ENCODE measurements around the gene SNTB2.

The SNTB2 gene

DNA sequence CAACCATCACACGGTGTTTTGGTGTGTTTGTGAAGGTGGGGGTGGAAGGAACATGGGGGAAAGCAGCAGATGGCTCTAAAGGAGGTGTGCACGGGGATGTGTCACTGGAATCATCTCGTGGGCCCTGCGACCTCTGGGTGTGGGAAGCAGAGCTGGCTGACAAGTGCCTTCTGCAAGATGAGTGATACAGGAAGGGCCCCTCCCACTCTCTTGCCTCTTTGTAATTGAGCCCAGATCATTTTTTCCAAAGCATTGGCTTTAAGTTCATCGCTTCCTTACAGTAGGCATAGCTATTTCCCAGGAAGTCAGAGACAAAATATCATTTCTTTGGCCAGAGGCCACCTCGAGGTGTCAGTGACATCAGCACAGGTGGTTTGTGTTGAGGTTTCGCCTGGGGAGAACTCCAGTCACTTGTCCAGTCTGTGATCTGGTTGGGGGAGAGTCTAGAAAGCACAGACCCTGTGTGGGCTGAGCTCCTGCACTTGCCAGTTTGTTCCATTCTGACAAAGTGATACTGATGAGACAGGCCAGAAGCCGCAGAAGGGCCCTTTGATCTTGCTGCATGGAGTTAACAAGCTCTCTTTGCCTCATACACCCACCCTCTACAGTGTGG is 20.6 kb upstream of the SNTB2 start:
- no peaks in the 10 kb centered on the region for H3K4me1 ChIP-seq (ENCODE audit: control insufficient read depth in 1 of 2, insufficient read depth in 2 of 2, low read length in 2 of 2)
- no peaks in the 10 kb centered on the region for H3K79me1 ChIP-seq (ENCODE audit: low read length)
- H4K91ac ChIP-seq (ENCODE audit: low read depth, low read length) = no peak overlapping the region
- no peak overlapping the region for H2BK5ac ChIP-seq (ENCODE audit: low read depth, low read length, poor library complexity)
- H2BK120ac ChIP-seq (ENCODE audit: insufficient read depth, low read length, poor library complexity) = no peak overlapping the region
- no peak overlapping the region for H3K23ac ChIP-seq (ENCODE audit: low read length)
- no peak overlapping the region for H3K4me2 ChIP-seq (ENCODE audit: low read length)
- no peak overlapping the region for H3K27ac ChIP-seq (ENCODE audit: low read depth, low read length)
- H3K18ac ChIP-seq (ENCODE audit: low read length) = no peak overlapping the region
- H2AFZ ChIP-seq (ENCODE audit: insufficient read depth, low read length, poor library complexity) = no peak overlapping the region
- no peak overlapping the region for H4K12ac ChIP-seq (ENCODE audit: low read depth, low read length)
- H3K27me3 ChIP-seq (ENCODE audit: insufficient read depth, low read length) = no peaks in the 10 kb centered on the region
- H2BK12ac ChIP-seq (ENCODE audit: low read length) = no peak overlapping the region
- H3K9ac ChIP-seq (ENCODE audit: low read length) = peak overlapping the region; percentile 18
- H3K14ac ChIP-seq (ENCODE audit: low read length) = no peak overlapping the region
- H4K8ac ChIP-seq (ENCODE audit: low read depth, low read length) = no peak overlapping the region
- peaks cover 12 to 37% of the 10 kb centered on the region in 2 experiments for H3K36me3 ChIP-seq (ENCODE audit: control insufficient read depth in 1 of 2, insufficient read depth in 2 of 2, low read length in 2 of 2)
- H3K4ac ChIP-seq (ENCODE audit: low read depth, low read length) = no peak overlapping the region
- no peak overlapping the region for H2AK5ac ChIP-seq (ENCODE audit: low read length)
- whole genome bisulfite sequencing (ENCODE audit: extremely low coverage, insufficient coverage, insufficient read length) = no CpG with 5 or more reads among the region's 8 CpGs
- no peak for DNase-seq
- H3K4me3 ChIP-seq (ENCODE audit: low read depth, low read length) = no peak overlapping the region
- no peaks in the 10 kb centered on the region for H3K9me3 ChIP-seq (ENCODE audit: insufficient read depth, low read depth, low read length)
- no peaks in the 10 kb centered on the region for H3K79me2 ChIP-seq (ENCODE audit: control insufficient read depth, insufficient read depth, low read length, poor library complexity)

DNA sequence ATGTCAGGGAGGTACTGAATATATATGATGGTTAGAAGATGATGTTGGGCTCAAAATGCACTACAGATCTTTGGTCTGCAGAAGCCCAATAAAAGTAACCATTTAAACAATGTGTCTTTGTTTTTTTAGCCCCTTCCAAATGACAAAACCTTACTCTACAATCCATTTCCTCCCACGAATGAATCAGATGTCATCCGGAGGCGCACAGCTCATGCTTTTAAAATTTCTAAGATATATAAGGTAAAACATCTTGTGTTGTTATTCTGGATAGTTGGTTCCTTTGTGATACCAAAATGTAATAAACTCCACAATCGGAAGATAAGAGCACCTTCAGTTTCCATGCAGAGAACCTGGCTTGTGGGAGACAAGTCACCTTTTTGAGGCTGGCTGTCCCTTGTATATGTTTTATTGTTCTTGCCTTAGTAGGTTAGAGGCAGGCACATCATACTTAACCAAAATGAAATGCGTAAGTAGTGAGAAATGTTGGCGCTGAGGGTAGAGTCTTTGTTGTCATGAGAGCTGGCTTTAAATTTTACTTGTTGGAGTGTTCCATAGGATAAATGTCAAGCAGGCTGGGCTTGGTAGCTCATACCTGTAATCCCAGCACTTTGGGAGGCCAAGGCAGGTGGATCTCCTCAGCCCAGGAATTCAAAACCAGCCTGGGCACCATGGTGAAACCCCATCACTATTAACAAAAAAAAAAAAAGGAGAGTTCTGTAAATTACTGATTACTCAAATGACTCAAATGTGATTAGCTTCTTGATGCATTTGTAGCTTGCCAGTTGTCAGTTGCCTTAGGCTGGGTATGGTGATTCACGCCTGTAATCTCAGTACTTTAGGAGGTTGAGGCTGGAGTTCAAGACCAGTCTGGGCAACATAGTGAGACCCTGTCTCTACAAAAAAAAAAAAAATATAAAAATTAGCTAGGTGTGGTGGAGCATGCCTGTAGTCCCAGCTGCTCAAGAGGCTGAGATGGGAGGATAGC is 19.7 kb upstream of the SNTB2 start:
- H2BK12ac ChIP-seq (ENCODE audit: low read length) = no peak overlapping the region
- no peak overlapping the region for H2BK5ac ChIP-seq (ENCODE audit: low read depth, low read length, poor library complexity)
- no peak overlapping the region for H3K4me2 ChIP-seq (ENCODE audit: low read length)
- H3K4ac ChIP-seq (ENCODE audit: low read depth, low read length) = no peak overlapping the region
- H3K23ac ChIP-seq (ENCODE audit: low read length) = no peak overlapping the region
- no peak overlapping the region for H4K91ac ChIP-seq (ENCODE audit: low read depth, low read length)
- H3K79me1 ChIP-seq (ENCODE audit: low read length) = peaks cover 2% of the 10 kb centered on the region
- H2AK5ac ChIP-seq (ENCODE audit: low read length) = no peak overlapping the region
- peaks cover 8 to 29% of the 10 kb centered on the region in 2 experiments for H3K36me3 ChIP-seq (ENCODE audit: control insufficient read depth in 1 of 2, insufficient read depth in 2 of 2, low read length in 2 of 2)
- no peak overlapping the region for H3K18ac ChIP-seq (ENCODE audit: low read length)
- H3K14ac ChIP-seq (ENCODE audit: low read length) = no peak overlapping the region
- H3K4me1 ChIP-seq (ENCODE audit: control insufficient read depth in 1 of 2, insufficient read depth in 2 of 2, low read length in 2 of 2) = peaks cover under 1 to 4% of the 10 kb centered on the region in 2 experiments
- no peak overlapping the region for H3K4me3 ChIP-seq (ENCODE audit: low read depth, low read length)
- no peaks in the 10 kb centered on the region for H3K79me2 ChIP-seq (ENCODE audit: control insufficient read depth, insufficient read depth, low read length, poor library complexity)
- no peaks in the 10 kb centered on the region for H3K27me3 ChIP-seq (ENCODE audit: insufficient read depth, low read length)
- no peak overlapping the region for H3K9ac ChIP-seq (ENCODE audit: low read length)
- no peak overlapping the region for H2AFZ ChIP-seq (ENCODE audit: insufficient read depth, low read length, poor library complexity)
- no peak for DNase-seq
- no peak overlapping the region for H4K12ac ChIP-seq (ENCODE audit: low read depth, low read length)
- H3K9me3 ChIP-seq (ENCODE audit: insufficient read depth, low read depth, low read length) = no peaks in the 10 kb centered on the region
- H4K8ac ChIP-seq (ENCODE audit: low read depth, low read length) = no peak overlapping the region
- no peak overlapping the region for H3K27ac ChIP-seq (ENCODE audit: low read depth, low read length)
- H2BK120ac ChIP-seq (ENCODE audit: insufficient read depth, low read length, poor library complexity) = no peak overlapping the region
- WGBS (ENCODE audit: extremely low coverage, insufficient coverage, insufficient read length) = no CpG with 5 or more reads among the region's 7 CpGs

DNA sequence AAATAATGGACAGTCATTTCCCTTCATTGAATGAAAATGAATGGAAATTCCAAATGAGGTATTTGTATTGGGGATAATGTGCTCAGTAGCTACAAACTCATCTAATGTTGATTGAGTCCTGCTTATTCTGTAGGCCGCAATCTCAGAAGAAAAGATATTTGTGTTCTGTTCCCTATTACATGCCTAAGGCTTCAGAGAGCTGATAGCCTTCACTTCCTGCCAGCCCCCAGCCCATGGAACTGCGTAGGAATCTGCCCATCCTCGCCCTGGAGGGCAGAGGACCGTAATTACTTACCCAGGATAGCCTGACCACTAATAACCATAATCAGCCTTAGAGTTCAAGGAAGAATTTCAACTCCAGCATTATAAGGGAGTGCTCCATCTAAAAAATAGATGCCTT is 17.9 kb upstream of the SNTB2 start:
- Histone ChIP-seq H3K9me3 (ENCODE audit: insufficient read depth, low read depth, low read length) (no peaks in the 10 kb centered on the region), H2AK5ac (ENCODE audit: low read length) (no peak overlapping the region), H4K12ac (ENCODE audit: low read depth, low read length) (no peak overlapping the region), H2AFZ (ENCODE audit: insufficient read depth, low read length, poor library complexity) (no peak overlapping the region), H3K27me3 (ENCODE audit: insufficient read depth, low read length) (no peaks in the 10 kb centered on the region), H3K36me3 (ENCODE audit: control insufficient read depth in 1 of 2, insufficient read depth in 2 of 2, low read length in 2 of 2) (peaks cover 7 to 23% of the 10 kb centered on the region in 2 experiments), H3K18ac (ENCODE audit: low read length) (no peak overlapping the region), H3K23ac (ENCODE audit: low read length) (no peak overlapping the region), H3K4me1 (ENCODE audit: control insufficient read depth in 1 of 2, insufficient read depth in 2 of 2, low read length in 2 of 2) (peaks cover 5 to 10% of the 10 kb centered on the region in 2 experiments), H3K4me2 (ENCODE audit: low read length) (no peak overlapping the region), H3K27ac (ENCODE audit: low read depth, low read length) (no peak overlapping the region), H3K79me2 (ENCODE audit: control insufficient read depth, insufficient read depth, low read length, poor library complexity) (no peaks in the 10 kb centered on the region), H2BK120ac (ENCODE audit: insufficient read depth, low read length, poor library complexity) (no peak overlapping the region), H4K91ac (ENCODE audit: low read depth, low read length) (no peak overlapping the region), H2BK12ac (ENCODE audit: low read length) (no peak overlapping the region), H3K9ac (ENCODE audit: low read length) (no peak overlapping the region), H3K79me1 (ENCODE audit: low read length) (peaks cover 3% of the 10 kb centered on the region), H3K4ac (ENCODE audit: low read depth, low read length) (no peak overlapping the region), H3K4me3 (ENCODE audit: low read depth, low read length) (no peak overlapping the region), H4K8ac (ENCODE audit: low read depth, low read length) (no peak overlapping the region), H3K14ac (ENCODE audit: low read length) (no peak overlapping the region), H2BK5ac (ENCODE audit: low read depth, low read length, poor library complexity) (no peak overlapping the region)
- no peak for DNase-seq
- no CpG with 5 or more reads among the region's 4 CpGs for WGBS (ENCODE audit: extremely low coverage, insufficient coverage, insufficient read length)

DNA sequence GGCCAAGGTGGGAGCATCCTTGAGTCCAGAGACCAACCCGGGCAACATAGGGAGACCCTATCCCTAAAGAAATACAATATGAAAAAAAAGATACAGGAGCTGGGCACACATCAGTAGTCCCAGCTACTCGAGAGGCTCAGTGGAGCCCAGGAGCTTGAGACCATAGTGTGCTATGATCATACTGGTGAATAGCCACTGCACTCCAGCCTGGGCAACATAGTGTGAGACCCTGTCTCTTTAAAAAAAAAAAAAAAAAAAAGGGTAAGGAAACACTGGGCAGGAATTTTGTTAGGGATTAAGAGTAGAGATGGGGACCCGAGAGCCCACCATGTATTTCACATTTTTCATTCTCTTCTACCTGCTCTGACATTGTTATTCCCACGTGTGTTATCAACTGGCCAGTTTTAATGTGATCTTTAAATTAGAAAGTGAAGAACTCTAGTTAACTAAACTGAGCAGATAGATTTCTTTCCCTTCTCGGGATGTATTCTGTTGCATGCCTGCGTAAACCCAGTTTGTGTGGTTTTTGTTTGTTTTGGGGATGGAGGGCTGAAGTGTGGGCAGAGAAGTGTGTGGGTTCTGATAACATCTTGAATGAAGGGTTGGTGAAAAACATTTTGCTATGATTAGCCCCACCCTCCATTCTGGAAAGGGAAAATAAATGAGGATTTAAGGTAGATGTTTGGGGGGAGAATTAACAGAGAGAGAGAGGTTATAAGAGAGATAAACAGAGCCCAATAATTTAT is 17.2 kb upstream of the SNTB2 start:
- no CpG with 5 or more reads among the region's 6 CpGs for WGBS (ENCODE audit: extremely low coverage, insufficient coverage, insufficient read length)

More for the DNA sequence above, 17.2 kb upstream of the SNTB2 start:
- H3K4ac ChIP-seq (ENCODE audit: low read depth, low read length) = no peak overlapping the region
- H3K18ac ChIP-seq (ENCODE audit: low read length) = no peak overlapping the region
- DNase-seq = no peak
- peaks cover 6 to 22% of the 10 kb centered on the region in 2 experiments for H3K36me3 ChIP-seq (ENCODE audit: control insufficient read depth in 1 of 2, insufficient read depth in 2 of 2, low read length in 2 of 2)
- H2AK5ac ChIP-seq (ENCODE audit: low read length) = no peak overlapping the region
- no peak overlapping the region for H3K23ac ChIP-seq (ENCODE audit: low read length)
- no peaks in the 10 kb centered on the region for H3K27me3 ChIP-seq (ENCODE audit: insufficient read depth, low read length)
- no peak overlapping the region for H4K91ac ChIP-seq (ENCODE audit: low read depth, low read length)
- H3K4me1 ChIP-seq (ENCODE audit: control insufficient read depth in 1 of 2, insufficient read depth in 2 of 2, low read length in 2 of 2) = peaks cover 5 to 10% of the 10 kb centered on the region in 2 experiments
- H4K8ac ChIP-seq (ENCODE audit: low read depth, low read length) = no peak overlapping the region
- H3K27ac ChIP-seq (ENCODE audit: low read depth, low read length) = no peak overlapping the region
- peaks cover 3% of the 10 kb centered on the region for H3K79me1 ChIP-seq (ENCODE audit: low read length)
- H3K9ac ChIP-seq (ENCODE audit: low read length) = no peak overlapping the region
- H2BK120ac ChIP-seq (ENCODE audit: insufficient read depth, low read length, poor library complexity) = no peak overlapping the region
- H3K14ac ChIP-seq (ENCODE audit: low read length) = no peak overlapping the region
- no peak overlapping the region for H3K4me3 ChIP-seq (ENCODE audit: low read depth, low read length)
- no peaks in the 10 kb centered on the region for H3K9me3 ChIP-seq (ENCODE audit: insufficient read depth, low read depth, low read length)
- no peak overlapping the region for H3K4me2 ChIP-seq (ENCODE audit: low read length)
- H4K12ac ChIP-seq (ENCODE audit: low read depth, low read length) = no peak overlapping the region
- H3K79me2 ChIP-seq (ENCODE audit: control insufficient read depth, insufficient read depth, low read length, poor library complexity) = no peaks in the 10 kb centered on the region
- no peak overlapping the region for H2BK12ac ChIP-seq (ENCODE audit: low read length)
- no peak overlapping the region for H2BK5ac ChIP-seq (ENCODE audit: low read depth, low read length, poor library complexity)
- H2AFZ ChIP-seq (ENCODE audit: insufficient read depth, low read length, poor library complexity) = no peak overlapping the region
